PFSK-1 (cell line): ENCODE results near the gene FAM181A.

ENCODE experiments used
- FOXP2 ChIP-seq: optimal IDR thresholded peaks from 2 replicates; pipeline ENCODE3; 2011; ENCODE audit warnings: borderline replicate concordance, control low read depth, inconsistent platforms; ENCODE audit not compliant: insufficient read depth; ENCODE audit errors: extremely low read length, extremely low read depth
- POLR2AphosphoS5 ChIP-seq: IDR thresholded peaks from 2 replicates; pipeline ENCODE4 v1.6.1; 2012; ENCODE audit warnings: low read depth, mild to moderate bottlenecking, control low read depth, low read length, moderate library complexity
- SIN3A ChIP-seq: IDR thresholded peaks from 2 replicates; pipeline ENCODE4 v1.6.1; 2012; ENCODE audit warnings: mild to moderate bottlenecking, low read length, moderate library complexity, borderline replicate concordance; ENCODE audit not compliant: insufficient read depth
- TAF1 ChIP-seq: IDR thresholded peaks from 2 replicates; pipeline ENCODE4 v1.6.1; 2012; ENCODE audit warnings: low read length, control low read depth, borderline replicate concordance; ENCODE audit not compliant: insufficient read depth
- TF ChIP-seq, protein P1 (sequence below), 2 experiments: IDR thresholded peaks; 2 replicates each; pipeline versions ENCODE4 v1.6.1 to v1.8.0; 2011 to 2012; ENCODE audit warnings: low read depth in 2 of 2, low read length in 2 of 2, control low read depth in 1 of 2, inconsistent platforms in 1 of 2, mild to moderate bottlenecking in 1 of 2, moderate library complexity in 1 of 2; ENCODE audit not compliant: insufficient read depth in 1 of 2

The FAM181A gene

GRCh38 chr14:93964281-93964680 lies 37.1 kb downstream of the FAM181A start:
- TF ChIP-seq POLR2AphosphoS5 (no peak), SIN3A (no peak), FOXP2 (no peak)

GRCh38 chr14:93964820-93965286 lies 37.7 kb downstream of the FAM181A start:
- TF ChIP-seq POLR2AphosphoS5 (no peak), FOXP2 (no peak), TAF1 (no peak), SIN3A (no peak)
- TF ChIP-seq, protein P1, sequence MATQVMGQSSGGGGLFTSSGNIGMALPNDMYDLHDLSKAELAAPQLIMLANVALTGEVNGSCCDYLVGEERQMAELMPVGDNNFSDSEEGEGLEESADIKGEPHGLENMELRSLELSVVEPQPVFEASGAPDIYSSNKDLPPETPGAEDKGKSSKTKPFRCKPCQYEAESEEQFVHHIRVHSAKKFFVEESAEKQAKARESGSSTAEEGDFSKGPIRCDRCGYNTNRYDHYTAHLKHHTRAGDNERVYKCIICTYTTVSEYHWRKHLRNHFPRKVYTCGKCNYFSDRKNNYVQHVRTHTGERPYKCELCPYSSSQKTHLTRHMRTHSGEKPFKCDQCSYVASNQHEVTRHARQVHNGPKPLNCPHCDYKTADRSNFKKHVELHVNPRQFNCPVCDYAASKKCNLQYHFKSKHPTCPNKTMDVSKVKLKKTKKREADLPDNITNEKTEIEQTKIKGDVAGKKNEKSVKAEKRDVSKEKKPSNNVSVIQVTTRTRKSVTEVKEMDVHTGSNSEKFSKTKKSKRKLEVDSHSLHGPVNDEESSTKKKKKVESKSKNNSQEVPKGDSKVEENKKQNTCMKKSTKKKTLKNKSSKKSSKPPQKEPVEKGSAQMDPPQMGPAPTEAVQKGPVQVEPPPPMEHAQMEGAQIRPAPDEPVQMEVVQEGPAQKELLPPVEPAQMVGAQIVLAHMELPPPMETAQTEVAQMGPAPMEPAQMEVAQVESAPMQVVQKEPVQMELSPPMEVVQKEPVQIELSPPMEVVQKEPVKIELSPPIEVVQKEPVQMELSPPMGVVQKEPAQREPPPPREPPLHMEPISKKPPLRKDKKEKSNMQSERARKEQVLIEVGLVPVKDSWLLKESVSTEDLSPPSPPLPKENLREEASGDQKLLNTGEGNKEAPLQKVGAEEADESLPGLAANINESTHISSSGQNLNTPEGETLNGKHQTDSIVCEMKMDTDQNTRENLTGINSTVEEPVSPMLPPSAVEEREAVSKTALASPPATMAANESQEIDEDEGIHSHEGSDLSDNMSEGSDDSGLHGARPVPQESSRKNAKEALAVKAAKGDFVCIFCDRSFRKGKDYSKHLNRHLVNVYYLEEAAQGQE (IDR thresholded peaks at IDR 0.05; ENCODE audit: insufficient read depth in 1 of 2, low read depth in 2 of 2, low read length in 2 of 2), result no peak

DNA sequence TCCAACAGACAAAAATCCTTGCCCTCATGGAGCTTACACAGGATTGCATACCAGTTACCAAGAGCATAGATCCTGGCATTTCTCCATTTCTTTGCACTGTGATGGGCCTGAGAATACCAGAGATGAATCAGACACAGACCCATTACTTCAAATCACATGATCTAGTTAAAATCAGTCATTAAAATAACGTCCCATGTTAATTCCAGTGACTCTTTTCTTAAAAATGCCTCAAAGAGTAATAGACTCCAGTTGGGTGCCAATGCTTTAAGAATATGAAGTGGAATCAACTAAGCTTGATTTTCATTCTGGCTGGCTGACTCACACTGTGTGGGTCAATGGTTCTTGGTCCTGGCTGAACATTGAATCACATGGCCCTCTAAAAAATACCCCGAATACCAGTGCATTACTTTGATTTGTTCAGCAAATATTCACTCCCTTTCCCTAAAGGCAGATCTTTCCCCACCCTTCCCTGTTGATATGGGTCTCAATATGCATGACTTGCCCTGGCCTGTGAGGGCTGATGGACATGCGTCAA lies 38.2 kb downstream of the FAM181A start:
- TF ChIP-seq TAF1, result no peak
- TF ChIP-seq SIN3A, result no peak
- TF ChIP-seq POLR2AphosphoS5, result no peak
- TF ChIP-seq, protein P1 (IDR thresholded peaks at IDR 0.05; ENCODE audit: insufficient read depth in 1 of 2, low read depth in 2 of 2, low read length in 2 of 2), result no peak
- TF ChIP-seq FOXP2, result no peak

- TF ChIP-seq, protein P1 (IDR thresholded peaks at IDR 0.05; ENCODE audit: insufficient read depth in 1 of 2, low read depth in 2 of 2, low read length in 2 of 2), result no peak
- TF ChIP-seq FOXP2, result no peak
- no peak for TF ChIP-seq POLR2AphosphoS5
- no peak for TF ChIP-seq SIN3A
- no peak for TF ChIP-seq TAF1
Measured at GRCh38 chr14:93965946-93966474, 38.9 kb downstream of the FAM181A start.

GRCh38 chr14:93967637-93968250 lies 40.6 kb downstream of the FAM181A start:
- TF ChIP-seq, protein P1 (IDR thresholded peaks at IDR 0.05; ENCODE audit: insufficient read depth in 1 of 2, low read depth in 2 of 2, low read length in 2 of 2), result no peak
- TF ChIP-seq FOXP2, result no peak
- no peak for TF ChIP-seq TAF1
- no peak for TF ChIP-seq POLR2AphosphoS5
- no peak for TF ChIP-seq SIN3A
